ENCODE measurements around the gene EHBP1.
"Not testable (repeated sequence)": the region's sequence is repeated elsewhere in the genome, so short reads cannot be mapped to it uniquely, and the experiment has no call there.

Gene EHBP1

GRCh38 chr2:62698653-62699052 is 6.9 kb upstream of the EHBP1 start:
- Histone ChIP-seq H3K4me3 (no peak overlapping the region), H3K27ac (no peak overlapping the region)
- DNase-seq (ENCODE audit: low spot score): no peak
- TF ChIP-seq CTCF (IDR thresholded peaks at IDR 0.05): no peak

GRCh38 chr2:62704654-62705006 is 883 bp upstream of the EHBP1 start:
- no peak for TF ChIP-seq CTCF (IDR thresholded peaks at IDR 0.05)

GRCh38 chr2:62705859-62706720 is 577 bp downstream of the EHBP1 start:
- H3K4me3 ChIP-seq: peak overlapping the region; percentile 93
- TF ChIP-seq CTCF (IDR thresholded peaks at IDR 0.05): no peak
- peak overlapping the region; percentile 83 to 99 for H3K27ac ChIP-seq
- DNase-seq (ENCODE audit: low spot score): peak; percentile 86

More at GRCh38 chr2:62704654-62705006, 883 bp upstream of the EHBP1 start:
- H3K4me3 ChIP-seq: peak overlapping the region; percentile 93
- no peak for DNase-seq (ENCODE audit: low spot score)
- peak overlapping the region; percentile 47 to 90 for H3K27ac ChIP-seq

GRCh38 chr2:62706721-62707521 is 1.4 kb downstream of the EHBP1 start:
- DNase-seq (ENCODE audit: low spot score): no peak
- Histone ChIP-seq H3K4me3 (peak overlapping the region; percentile 93), H3K27ac (peak overlapping the region in 1 of 2 donors; percentile 99)
- no peak for TF ChIP-seq CTCF (IDR thresholded peaks at IDR 0.05)

- no peak overlapping the region for H3K27ac ChIP-seq
- peak overlapping the region; percentile 93 for H3K4me3 ChIP-seq
Observed at GRCh38 chr2:62708751-62709150, 3.2 kb downstream of the EHBP1 start.

GRCh38 chr2:62711832-62712494 is 6.5 kb downstream of the EHBP1 start:
- no peak overlapping the region for H3K4me3 ChIP-seq
- TF ChIP-seq CTCF (IDR thresholded peaks at IDR 0.05): no peak
- DNase-seq (ENCODE audit: low spot score): no peak
- no peak overlapping the region for H3K27ac ChIP-seq

More at GRCh38 chr2:62708751-62709150, 3.2 kb downstream of the EHBP1 start:
- DNase-seq (ENCODE audit: low spot score): no peak
- TF ChIP-seq CTCF (IDR thresholded peaks at IDR 0.05): no peak

- not testable (repeated sequence) for DNase-seq (ENCODE audit: low spot score); H3K27ac ChIP-seq; H3K4me3 ChIP-seq
Observed at GRCh38 chr2:62713196-62713595, 7.7 kb downstream of the EHBP1 start.

Data from coronary artery (tissue), 2 donors.